Urothelium cell line (cell line): ENCODE results near the gene PTP4A1.

Source experiments
- DNase-seq: peaks from one replicate; pipeline ENCODE4 v3.0.0; 2011; ENCODE audit warnings: low spot score, mixed read lengths
- FAIRE-seq: peaks from 2 replicates; lab custom pipeline; 2011; peaks lifted over from hg19 to GRCh38; lab: Jason Lieb, UNC

Gene PTP4A1

DNA sequence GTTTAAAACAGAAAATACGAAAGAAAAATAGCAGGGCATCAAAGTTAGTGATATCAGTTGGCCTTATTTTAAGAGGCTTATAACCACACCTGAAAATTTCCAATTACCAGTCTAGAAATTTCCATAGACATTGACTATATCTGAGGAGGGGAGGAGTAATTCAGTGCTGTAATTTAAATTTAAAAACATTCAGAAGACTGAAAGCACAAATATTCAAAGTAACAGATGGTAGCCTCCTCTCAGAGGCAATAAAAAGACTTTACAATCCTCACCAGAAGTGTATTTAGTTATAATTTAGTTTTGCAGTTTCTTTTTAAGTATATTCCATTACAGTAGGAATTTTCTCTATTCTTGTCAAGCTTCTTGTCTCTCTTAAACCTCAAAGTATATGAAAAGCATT is 18.4 kb upstream of the PTP4A1 start:
- DNase-seq (no peak), FAIRE-seq (no peak)

DNA sequence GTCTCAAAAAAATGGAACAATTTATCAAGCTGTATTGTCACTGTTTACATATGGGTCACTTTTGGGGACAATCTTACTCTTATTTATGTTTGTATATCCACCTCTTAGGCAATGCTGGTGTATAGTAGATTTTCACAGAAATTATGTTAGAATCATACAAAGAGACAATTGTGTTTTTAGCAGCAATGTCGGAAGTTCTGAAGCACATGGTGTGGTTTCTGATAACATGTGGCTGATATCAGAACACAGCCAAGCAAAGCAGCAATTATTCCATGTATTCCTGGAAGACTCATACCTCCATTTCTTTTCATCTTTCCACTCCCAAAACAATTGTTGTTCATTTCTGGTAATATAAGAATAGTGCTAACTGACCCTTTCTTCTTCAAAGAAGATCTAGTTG is 17.5 kb upstream of the PTP4A1 start:
- DNase-seq (no peak), FAIRE-seq (no peak)

DNA sequence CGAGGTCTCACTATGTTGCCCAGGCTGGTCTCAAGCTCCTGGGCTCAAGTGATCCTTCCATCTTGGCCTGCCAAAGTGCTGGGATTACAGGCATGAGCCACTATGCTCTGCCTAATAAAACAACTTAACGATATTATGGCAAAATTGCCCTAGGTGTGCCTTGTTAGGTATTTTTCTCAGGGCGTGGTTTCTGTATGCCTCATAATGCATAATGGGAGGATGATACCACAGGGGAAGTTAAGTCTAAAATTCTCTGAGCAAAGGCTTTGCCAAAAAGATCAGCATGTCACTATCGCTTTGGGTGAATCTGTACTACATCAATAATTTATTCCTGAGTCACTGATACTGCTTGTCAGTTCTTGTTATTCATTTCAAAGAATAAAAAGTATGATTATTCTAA is 15.9 kb upstream of the PTP4A1 start:
- FAIRE-seq (no peak), DNase-seq (no peak)

DNA sequence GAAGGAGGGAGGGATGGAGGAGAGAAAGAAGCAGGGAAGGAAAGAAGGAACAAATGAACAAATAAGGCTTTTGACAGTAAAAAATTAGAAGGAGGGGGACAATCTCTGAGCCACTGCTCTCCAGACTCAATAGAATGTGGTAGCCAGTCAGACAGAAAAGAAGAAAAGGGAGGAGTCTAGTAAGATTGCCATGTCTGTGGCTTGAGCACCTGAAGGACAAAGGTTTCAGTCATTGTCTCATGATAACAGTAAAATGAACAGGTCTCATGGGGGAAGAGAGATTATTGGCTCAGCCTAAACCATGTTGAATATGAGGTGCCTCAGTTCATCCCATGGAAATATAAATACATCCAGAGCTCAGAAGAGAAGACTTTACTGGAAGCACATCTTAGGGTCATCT is 14.0 kb upstream of the PTP4A1 start:
- no peak for FAIRE-seq
- DNase-seq, result no peak

DNA sequence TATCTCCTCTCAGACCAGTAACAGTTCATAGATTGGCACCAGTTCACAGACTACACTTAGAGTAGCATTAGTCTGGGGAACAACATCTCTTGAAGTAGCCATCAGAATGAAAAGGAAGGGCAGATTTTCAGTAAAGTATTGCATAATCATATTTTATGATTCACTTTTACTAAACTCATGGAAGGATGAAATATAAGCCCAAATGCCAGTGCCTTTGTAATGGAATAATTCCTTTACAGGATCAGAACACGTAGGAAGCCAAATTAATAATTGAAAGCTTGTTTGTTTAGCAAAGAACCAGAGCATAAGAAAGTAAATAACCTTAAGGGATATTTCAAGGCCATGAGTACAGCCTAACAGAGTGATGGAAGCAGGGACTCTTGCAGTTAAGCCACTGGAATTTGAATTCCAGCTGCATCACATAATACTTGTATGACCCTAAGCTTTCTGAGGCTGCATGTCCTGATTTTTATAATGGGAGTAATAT is 11.4 kb upstream of the PTP4A1 start:
- no peak for FAIRE-seq
- DNase-seq, result no peak

DNA sequence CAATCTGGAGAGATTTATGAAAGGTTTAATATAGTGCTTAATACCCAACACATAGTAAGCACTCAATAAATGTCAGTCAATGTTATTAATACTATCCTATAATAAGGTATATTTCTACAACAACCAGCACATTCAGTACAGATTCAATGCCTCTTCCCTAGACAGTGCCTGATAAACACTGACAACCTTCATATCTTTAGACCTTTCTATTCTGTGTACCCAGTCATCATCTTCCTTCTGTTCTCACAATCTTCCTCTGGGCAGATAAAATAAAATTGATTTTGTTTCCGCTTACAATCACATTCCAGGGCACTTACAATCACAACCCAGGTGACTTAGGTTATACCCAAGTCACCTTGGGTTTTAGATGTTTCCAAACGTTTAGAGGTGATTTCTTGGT is 11.0 kb upstream of the PTP4A1 start:
- DNase-seq, result no peak
- no peak for FAIRE-seq

DNA sequence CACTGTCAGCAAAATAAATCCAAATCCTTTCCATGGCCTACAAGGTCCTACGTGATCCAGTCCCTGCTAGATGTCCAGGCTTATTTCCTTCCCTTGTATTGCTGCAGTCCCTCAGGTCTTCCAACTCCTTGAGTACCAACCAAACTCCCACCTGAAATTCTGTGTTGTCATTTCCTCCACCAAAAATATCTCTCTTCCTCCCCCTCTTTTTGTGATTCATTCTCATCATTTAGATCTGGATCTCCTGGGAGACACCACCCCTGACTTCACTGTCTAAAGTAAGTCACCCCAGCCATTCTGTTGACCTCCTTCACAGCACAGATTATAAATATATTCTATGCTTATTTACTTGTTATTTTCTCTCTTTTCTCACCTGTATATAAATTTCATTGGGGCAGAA is 9.0 kb upstream of the PTP4A1 start:
- DNase-seq (no peak), FAIRE-seq (no peak)

DNA sequence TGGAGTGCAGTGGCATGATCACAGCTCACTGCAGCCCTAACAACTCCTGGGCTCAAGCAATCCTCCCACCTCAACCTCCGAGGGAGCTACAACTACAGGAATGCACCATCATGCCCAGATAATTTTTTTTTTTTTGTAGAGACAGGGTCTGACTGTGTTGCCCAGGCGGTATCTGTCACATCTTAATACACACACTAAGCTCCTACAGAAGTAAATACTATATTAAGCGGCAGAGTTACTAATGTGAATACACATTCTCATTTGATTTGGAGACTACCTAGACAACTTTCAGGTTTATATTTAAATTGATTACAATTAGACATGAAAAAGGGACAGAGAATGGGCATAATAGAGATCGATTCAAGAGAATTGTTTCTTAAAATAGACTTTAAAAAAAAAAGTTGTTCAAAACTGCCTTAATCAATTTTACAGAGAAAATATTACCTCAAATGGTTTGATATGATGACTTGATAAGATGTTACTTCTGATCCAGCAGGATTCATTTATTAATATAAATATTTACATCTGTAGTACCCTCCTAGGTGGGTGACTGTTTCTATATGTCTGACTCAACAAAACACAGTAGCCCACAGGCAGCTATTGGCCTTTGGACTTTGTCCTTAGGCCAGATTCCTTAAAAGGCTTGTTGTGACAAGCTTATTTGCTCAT is 7.1 kb upstream of the PTP4A1 start:
- FAIRE-seq (no peak), DNase-seq (no peak)

DNA sequence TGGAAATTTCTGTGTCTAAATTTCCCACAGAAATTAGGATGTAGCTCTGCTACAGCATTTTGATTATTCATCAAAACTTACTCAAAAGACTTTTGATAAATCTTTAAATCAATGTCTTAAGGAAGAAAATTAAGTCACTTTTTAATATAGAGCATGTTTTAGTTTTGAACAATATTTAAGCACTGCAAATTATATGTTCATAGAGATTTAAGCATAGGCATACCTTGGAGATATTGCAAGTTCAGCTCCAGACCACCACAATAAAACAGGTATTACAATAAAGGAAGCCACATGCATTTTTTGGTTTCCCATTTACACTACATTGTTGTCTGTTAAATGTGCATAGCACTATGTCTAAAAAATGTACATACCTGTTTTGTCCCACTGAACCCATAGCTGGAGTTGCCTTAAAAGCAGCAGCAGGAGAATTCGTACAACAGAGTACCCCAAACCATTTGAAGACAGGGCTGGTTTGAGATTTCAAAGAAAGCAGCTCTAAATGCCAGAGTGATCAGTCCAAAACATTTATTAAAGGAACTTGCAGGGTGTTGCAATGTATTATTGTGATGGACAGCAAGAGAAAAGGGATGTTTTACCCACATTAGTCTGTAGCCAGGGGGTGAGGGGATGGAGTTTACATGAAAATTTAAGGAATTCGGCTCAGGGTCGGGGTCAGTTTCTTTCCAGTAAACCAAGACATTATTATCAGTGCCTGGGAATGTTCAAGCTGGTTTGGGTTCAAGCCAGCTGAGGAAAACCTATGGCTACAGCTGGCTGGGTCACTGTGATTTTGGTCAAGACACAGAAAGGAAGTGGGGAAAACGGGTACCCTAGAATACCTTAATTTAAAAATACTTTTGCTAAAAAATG is 6.3 kb upstream of the PTP4A1 start:
- FAIRE-seq (no peak), DNase-seq (no peak)

DNA sequence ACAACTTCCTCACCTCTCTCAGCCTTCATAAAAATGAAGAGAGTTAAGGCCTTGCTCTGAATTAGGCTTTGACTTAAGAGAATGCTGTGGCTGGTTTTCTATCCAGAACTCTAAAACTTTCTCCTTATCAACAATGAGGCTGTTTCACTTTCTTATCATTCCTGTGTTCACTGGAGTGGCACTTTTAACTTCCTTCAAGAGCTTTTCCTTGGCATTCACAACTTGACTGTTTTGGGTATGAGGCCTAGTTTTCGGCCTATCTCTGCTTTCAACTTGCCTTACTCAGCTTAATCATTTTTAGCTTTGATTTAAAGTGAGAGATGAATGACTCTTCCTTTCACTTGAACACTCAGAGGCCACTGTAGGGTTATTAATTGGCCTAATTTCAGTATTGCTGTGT is 4.3 kb upstream of the PTP4A1 start:
- DNase-seq, result no peak
- FAIRE-seq, result no peak

DNA sequence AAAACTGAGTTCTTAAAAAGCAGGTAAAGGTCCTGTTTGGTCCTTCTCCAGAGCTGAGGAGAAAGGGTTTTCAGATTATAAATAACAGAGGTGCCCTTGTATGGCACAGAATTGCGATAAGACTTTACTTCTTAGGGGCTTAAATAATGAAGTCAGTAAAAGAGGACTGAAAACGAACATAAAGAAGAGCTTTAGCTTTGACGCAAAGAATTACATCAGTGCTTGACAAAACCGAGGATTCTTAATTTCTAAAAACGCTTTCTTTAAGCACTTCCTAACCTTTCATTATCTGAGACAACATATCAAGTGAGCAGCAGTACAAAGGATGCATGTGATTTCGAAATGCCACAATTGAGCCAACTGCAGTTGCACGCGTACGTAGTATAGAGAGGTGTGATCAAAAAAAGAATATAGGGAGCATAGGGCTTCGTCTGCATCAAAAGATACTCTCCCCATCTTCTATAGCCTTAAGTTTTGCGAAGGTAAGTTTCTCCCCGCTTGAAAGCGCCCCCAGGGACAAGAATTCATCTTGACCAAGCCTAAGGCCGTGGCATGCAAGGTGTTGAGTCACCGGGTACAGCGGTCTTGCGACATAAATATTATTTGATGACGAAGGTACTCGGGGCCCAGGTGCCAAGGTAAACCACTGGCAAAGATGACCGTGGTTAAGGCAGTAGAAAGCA is 778 bp upstream of the PTP4A1 start:
- FAIRE-seq, result no peak
- peak; percentile 76 for DNase-seq

DNA sequence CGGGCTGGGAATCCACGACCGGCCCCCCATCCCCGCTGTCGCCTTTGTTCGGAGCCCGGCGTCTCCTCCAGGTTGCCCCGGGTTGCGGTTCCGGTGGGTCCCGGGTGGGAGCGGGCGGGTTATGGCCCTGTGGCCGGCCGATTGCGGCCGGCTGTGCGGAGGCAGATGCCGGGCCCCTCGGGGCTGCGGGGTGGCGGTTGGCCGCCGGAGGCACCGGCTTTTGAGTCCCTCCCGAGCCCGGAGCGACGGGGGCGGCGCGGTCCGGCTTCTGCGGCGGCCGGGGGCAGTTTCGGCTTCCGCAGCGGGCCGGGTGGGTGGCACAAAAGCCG is 431 bp downstream of the PTP4A1 start:
- DNase-seq (peak; percentile 11), FAIRE-seq (no peak)

DNA sequence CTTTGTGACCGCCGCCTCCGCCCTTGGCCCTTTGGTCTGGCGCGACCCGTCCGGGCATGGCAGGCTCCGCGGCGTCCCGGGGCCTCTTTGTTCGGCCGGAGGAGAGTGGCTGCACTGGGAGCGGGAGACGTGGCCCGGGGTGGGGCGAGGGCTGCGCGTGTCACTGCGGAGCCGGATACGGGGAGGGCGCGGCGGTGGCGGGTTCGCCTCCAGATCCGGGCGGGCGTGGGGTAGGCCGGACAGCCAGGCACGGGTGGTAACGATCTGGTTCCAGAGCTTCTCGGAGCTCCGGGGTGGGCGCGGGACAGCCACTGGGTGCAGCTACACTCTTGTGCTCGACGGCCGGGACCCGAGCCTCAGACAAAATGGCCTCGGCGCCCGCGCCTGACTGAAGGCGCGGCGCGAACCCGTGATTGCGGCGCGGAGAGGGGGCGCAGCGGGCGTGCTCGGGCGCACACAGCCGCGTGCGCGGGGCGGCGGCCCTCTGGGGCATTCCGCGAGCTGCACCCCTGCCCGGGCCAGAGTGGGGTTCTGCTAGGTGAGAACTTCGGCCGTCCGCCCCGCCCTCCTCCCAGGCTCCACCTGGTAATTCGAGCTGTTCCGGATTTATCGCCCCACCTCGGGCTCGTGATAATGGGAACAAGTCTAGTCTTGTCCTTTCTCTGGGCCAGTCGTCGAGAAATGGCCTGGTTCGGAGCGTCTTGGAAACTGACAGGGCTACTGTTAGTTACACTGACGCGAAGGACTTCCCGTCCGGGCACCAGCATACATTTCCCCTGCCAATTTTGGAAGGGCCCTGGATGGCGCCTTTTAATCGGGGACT is 1.0 kb downstream of the PTP4A1 start:
- DNase-seq, result peak; percentile 71
- no peak for FAIRE-seq

DNA sequence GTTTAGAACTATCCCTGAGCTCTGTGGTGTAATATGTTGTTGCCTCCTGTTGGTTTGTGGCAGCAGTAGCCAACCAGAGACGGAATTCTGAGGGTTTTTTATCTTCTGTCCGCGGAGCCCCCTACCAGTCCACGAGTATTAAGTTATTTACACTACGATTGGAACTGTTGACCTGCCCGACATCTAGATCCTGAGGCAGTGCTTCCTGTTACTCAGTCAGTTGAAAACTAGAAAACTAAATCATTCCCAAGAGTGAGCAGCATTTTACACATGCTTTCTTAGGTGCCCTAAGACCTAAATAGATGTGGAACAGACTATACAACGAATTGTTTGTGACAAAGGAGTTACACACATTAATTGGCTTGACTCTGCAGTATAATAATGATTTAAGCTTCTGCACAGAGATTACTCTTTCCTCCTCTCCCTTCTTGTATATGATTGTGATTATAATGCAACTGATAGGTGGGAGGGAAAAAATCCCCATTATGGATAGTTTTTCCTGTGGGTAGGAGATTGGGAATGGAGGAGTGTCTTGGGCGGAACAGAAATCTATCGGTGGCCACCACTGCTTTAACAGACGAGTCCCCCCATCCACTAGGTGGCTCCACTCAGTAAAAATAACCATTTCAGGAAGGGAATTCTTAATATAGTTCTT is 1.7 kb downstream of the PTP4A1 start:
- DNase-seq (peak; percentile 75), FAIRE-seq (no peak)

DNA sequence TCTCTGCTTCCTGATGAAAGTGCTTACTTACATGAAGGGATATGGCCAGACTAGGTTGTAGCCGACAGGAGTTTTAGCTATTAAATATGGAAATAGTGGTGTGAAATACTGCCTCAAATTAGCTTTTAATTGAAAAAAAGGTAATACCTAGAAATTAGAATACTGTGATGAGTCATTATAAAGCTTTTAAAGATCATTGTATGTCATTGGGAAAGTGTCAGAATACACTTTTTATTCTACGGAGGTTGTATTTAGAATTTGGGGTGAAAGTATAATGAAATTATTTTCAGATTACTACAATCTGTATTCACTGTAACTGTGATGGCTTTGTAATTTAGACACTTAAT is 2.2 kb downstream of the PTP4A1 start:
- FAIRE-seq (no peak), DNase-seq (no peak)

DNA sequence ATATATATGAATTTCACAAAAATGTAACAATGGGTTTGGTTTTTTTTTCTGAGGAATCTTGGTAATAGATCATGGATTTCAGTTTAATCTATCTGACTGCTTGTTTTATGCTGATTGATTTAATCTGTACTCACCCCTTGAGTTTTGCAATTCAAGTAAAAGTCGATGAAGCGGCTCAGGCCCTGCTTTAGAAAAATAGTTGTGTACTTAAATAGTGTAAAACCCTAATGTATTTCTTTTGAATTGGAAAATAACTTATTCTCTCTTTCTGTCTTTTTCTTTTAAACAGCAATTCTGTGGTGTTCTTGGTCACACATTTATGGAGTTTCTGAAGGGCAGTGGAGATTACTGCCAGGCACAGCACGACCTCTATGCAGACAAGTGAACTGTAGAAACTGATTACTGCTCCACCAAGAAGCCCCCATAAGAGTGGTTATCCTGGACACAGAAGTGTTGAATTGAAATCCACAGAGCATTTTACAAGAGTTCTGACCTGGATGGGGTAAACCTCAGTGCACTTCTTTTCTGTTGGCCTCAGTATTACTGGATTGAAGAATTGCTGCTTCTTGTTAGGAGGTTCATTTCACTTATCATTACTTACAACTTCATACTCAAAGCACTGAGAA is 4.0 kb downstream of the PTP4A1 start:
- DNase-seq (no peak), FAIRE-seq (no peak)

DNA sequence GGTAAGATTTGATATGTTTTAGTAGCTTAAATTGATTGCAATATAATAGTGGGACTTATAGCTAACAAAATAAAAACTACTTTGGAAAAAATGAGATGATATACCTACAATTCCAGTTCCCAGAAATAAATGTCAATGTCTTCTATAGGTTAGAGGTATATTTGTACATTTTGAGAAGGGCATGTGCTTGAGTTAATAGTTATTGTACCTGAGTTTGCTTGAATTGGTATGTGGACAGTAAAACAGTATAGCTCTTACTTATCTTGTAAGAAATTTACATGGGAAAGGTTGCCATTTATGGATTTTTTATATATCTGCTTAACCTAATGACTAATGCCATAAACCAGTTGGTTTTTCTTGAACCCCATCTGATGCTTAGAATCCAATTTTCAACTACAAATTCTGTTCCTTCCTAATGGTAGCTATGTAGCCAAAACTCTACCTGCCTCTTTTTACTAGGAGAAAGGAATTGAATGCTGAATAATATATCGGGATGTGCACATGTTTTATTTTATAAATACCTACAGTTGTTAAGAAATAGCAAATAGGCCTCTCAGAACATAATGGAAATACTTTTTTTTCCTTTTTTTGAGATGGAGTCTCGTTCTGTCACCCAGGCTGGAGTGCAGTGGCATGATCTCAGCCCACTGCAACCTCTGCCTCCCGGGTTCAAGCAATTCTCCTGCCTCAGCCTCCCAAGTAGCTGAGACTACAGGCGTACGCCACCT is 4.9 kb downstream of the PTP4A1 start:
- no peak for FAIRE-seq

DNA sequence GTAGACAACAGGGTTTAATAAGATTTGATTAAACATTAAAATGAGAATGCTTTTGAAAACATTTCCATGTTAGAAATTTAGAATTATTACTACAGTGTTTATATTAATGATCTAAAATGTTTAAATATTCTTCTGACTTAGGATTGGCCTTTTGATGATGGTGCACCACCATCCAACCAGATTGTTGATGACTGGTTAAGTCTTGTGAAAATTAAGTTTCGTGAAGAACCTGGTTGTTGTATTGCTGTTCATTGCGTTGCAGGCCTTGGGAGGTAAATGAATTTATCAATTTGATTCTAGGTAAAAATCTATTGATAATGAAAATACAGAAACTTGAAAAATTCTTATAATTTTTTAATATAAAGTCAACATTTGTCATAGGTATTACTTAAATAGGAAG is 6.5 kb downstream of the PTP4A1 start:
- no peak for FAIRE-seq

More for the DNA sequence above, 4.9 kb downstream of the PTP4A1 start:
- DNase-seq, result no peak

DNA sequence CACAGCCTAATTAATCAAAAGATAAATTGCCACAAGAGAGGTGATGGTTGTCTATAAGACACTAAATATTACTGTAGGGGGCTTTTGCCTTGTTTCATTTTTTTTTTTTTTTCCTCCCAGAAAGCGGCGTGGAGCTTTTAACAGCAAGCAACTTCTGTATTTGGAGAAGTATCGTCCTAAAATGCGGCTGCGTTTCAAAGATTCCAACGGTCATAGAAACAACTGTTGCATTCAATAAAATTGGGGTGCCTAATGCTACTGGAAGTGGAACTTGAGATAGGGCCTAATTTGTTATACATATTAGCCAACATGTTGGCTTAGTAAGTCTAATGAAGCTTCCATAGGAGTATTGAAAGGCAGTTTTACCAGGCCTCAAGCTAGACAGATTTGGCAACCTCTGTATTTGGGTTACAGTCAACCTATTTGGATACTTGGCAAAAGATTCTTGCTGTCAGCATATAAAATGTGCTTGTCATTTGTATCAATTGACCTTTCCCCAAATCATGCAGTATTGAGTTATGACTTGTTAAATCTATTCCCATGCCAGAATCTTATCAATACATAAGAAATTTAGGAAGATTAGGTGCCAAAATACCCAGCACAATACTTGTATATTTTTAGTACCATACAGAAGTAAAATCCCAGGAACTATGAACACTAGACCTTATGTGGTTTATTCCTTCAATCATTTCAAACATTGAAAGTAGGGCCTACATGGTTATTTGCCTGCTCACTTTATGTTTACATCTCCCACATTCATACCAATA is 7.8 kb downstream of the PTP4A1 start:
- FAIRE-seq (no peak), DNase-seq (no peak)

More for the DNA sequence above, 6.5 kb downstream of the PTP4A1 start:
- DNase-seq, result no peak
